GM12878 (cell line): Measurements from ENCODE around the gene CBFA2T3. TPM values are rescaled to one million over a fixed set of nuclear protein-coding genes. Genes with fewer than 3 reads are reported as not detected.

Experiments
- CHD1 ChIP-seq: IDR thresholded peaks from 2 replicates; pipeline ENCODE4 v1.6.1; 2012; ENCODE audit warnings: low read depth, low read length, improper control_type of control experiment
- EED ChIP-seq: sonication (generic); IDR thresholded peaks from 2 replicates; pipeline ENCODE4 v1.6.1; 2016; ENCODE audit warnings: antibody characterized with exemption, low read depth
- HCFC1 ChIP-seq: fragments of 150-350 bp; IDR thresholded peaks from 2 replicates; pipeline ENCODE4 v1.6.1; 2014; ENCODE audit warnings: low read length
- IKZF1 ChIP-seq: fragments of 450-650 bp; conservative IDR thresholded peaks from 2 replicates; pipeline ENCODE4 v1.6.1; 2017; ENCODE audit warnings: antibody characterized with exemption, mild to moderate bottlenecking
- JUNB ChIP-seq: IDR thresholded peaks from 2 replicates; pipeline ENCODE4 v1.6.1; 2016; ENCODE audit warnings: antibody characterized with exemption, mild to moderate bottlenecking
- KLF5 ChIP-seq: fragments of 450-650 bp; IDR thresholded peaks from 2 replicates; pipeline ENCODE4 v1.6.1; 2014; ENCODE audit warnings: mild to moderate bottlenecking; ENCODE audit not compliant: partially characterized antibody
- LARP7 ChIP-seq: fragments of 450-650 bp; IDR thresholded peaks from 2 replicates; pipeline ENCODE4 v1.6.1; 2017; ENCODE audit warnings: mild to moderate bottlenecking
- MEF2A ChIP-seq: IDR thresholded peaks from 2 replicates; pipeline ENCODE4 v1.6.1; 2011; ENCODE audit warnings: low read depth, mild to moderate bottlenecking, low read length, moderate library complexity; ENCODE audit not compliant: insufficient read depth
- MEF2B ChIP-seq: fragments of 450-650 bp; IDR thresholded peaks from 2 replicates; pipeline ENCODE4 v1.6.1; 2018; ENCODE audit warnings: mild to moderate bottlenecking, moderate library complexity; ENCODE audit not compliant: partially characterized antibody, poor library complexity, severe bottlenecking
- NR2C1 ChIP-seq: fragments of 450-650 bp; IDR thresholded peaks from 2 replicates; pipeline ENCODE4 v1.6.1; 2017; ENCODE audit warnings: antibody characterized with exemption, mild to moderate bottlenecking, moderate library complexity
- POLR2AphosphoS2 ChIP-seq: IDR thresholded peaks from 2 replicates; pipeline ENCODE4 v1.6.1; 2011; ENCODE audit warnings: low read depth, mild to moderate bottlenecking, low read length, improper control_type of control experiment, moderate library complexity
- PRDM15 ChIP-seq: fragments of 450-650 bp; formaldehyde crosslinking; IDR thresholded peaks from 2 replicates; pipeline ENCODE4 v1.4.0; 2020; ENCODE audit warnings: mild to moderate bottlenecking, moderate library complexity
- RUNX3 ChIP-seq: IDR thresholded peaks from 2 replicates; pipeline ENCODE4 v1.6.1; 2012; ENCODE audit warnings: low read length, inconsistent platforms
- SMAD5 ChIP-seq: IDR thresholded peaks from 2 replicates; pipeline ENCODE4 v1.6.1; 2016; ENCODE audit warnings: antibody characterized with exemption, low read depth
- SRF ChIP-seq, 2 experiments: IDR thresholded peaks; 2 replicates each; pipeline ENCODE4 v1.6.1; 2011; ENCODE audit warnings: low read depth in 2 of 2, low read length in 2 of 2, mild to moderate bottlenecking in 1 of 2, moderate library complexity in 1 of 2
- YY1 ChIP-seq: IDR thresholded peaks from 2 replicates; pipeline ENCODE4 v1.6.1; 2011; ENCODE audit warnings: low read depth, mild to moderate bottlenecking, low read length
- ZBTB11 ChIP-seq: fragments of 450-650 bp; formaldehyde crosslinking; IDR thresholded peaks from 2 replicates; pipeline ENCODE4 v1.5.0; 2022; ENCODE audit warnings: mild to moderate bottlenecking, missing genetic modification characterization
- ZNF274 ChIP-seq: IDR thresholded peaks from one replicate; pipeline ENCODE4 v1.8.0; 2011; ENCODE audit not compliant: insufficient read length, insufficient read depth
- ZNF384 ChIP-seq: IDR thresholded peaks from 2 replicates; pipeline ENCODE4 v1.6.1; 2012; ENCODE audit warnings: low read depth, mild to moderate bottlenecking, low read length, improper control_type of control experiment, borderline replicate concordance
- ZNF592 ChIP-seq: fragments of 450-650 bp; IDR thresholded peaks from 2 replicates; pipeline ENCODE4 v1.6.1; 2017; ENCODE audit warnings: mild to moderate bottlenecking, moderate library complexity
- polyA plus RNA-seq, 11 experiments: library from polyadenylated mRNA; depleted of rRNA in 4 of 11; unstranded in 6 of 11; stranded (reverse) in 5 of 11; fragments of >200 nt; fragmentation: Nextera tagmentation in 4 of 11; fragmentation: Illumina TruSeq in 1 of 11; extraction: Ambion mirVana in 4 of 11; extraction: Trizol in 1 of 11; gene quantifications; 1 replicate in 1 of 11; 2 replicates in 10 of 11; pipeline versions ENCODE4 v1.2.1 to v1.2.3, GENCODE V29; 2011 to 2016; ENCODE audit warnings: inconsistent platforms in 2 of 11, missing spikeins in 2 of 11, low read depth in 1 of 11
- total RNA-seq, 4 experiments: library from RNA; depleted of rRNA in 3 of 4; stranded (reverse); fragments of >200 nt in 3 of 4; fragmentation: Illumina TruSeq in 1 of 4; extraction: Trizol in 1 of 4; gene quantifications; 2 replicates each; pipeline versions ENCODE4 v1.2.1 to v1.2.3, GENCODE V29; 2013 to 2021

Gene CBFA2T3
- total and polyA plus RNA-seq, 10 of the 15 experiments (the other 5 are each of a cell fraction or from before 2014, with no cell fraction given): 0.69 to 42.6 (median 4.5) TPM

DNA sequence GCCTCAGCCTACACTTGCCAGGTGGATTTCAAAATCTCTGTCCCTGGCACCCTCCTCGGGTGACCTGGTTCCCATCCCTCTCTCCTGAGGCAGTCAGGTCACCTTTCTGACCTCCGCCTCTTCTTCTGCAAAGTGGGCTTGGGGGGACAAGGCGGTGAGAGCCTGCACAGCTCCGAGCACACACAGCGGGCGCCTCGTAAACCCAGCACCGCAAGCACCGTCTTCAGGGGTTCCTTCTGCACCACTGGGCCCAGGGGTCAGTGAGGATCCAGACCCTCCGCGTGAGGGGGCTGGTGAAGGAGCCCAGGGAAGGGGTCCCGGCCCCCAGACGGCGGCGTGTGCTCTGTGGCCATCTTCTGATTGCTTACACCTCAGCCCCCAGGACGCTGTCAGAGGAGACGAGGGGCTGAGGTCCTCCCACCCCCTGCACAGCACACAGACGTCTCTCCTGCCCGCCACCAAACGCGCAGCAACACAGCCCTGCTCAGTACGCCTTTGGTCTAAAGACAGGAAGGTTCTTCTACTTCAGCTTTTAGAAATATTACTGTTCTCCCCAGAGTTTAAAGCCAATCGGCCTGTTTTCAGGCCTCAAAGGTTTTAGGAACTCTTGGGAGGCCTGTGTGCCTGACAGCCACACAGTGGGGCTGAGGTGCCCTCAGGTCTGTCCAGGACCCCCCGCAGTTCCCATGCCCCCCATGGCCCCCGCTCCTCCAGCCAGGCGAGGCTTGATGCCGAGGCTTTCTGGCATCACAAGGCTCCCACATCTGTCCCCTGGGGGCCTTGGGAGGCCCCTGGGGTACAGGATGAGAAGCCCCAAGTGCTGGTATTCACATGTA lies 2.7 kb downstream of the CBFA2T3 start (continued):
- TF ChIP-seq ZNF592 (no peak), KLF5 (peak; percentile 60), IKZF1 (peak; percentile 42), POLR2AphosphoS2 (no peak), SMAD5 (no peak), SRF (IDR thresholded peaks at IDR 0.05; ENCODE audit: low read depth in 2 of 2, low read length in 2 of 2) (no peak), ZBTB11 (no peak), YY1 (no peak), JUNB (no peak), ZNF384 (no peak), ZNF274 (no peak), MEF2B (peak; percentile 99), HCFC1 (no peak), PRDM15 (CRISPR knock-in tag) (no peak), MEF2A (no peak), CHD1 (no peak), EED (no peak), NR2C1 (no peak), LARP7 (peak; percentile 15; the same call in 1 of the 2 replicates), RUNX3 (no peak)
